Fibroblast of lung (primary cell): ENCODE measurements around the gene CLEC4F.

Source experiments
- EZH2 ChIP-seq: IDR thresholded peaks from 2 replicates; pipeline ENCODE4 v1.5.1; 2012; ENCODE audit warnings: low read length, control low read depth, mild to moderate bottlenecking; ENCODE audit errors: missing control alignments
- TF ChIP-seq, protein P1 (sequence below), 2 donors: IDR thresholded peaks in 1 of 2; conservative IDR thresholded peaks in 1 of 2; 1 replicate in 1 of 2; 2 replicates in 1 of 2; pipeline ENCODE4 v1.5.1; 2011 to 2012; ENCODE audit warnings: low read length in 2 of 2, control low read depth in 1 of 2, inconsistent platforms in 1 of 2, low read depth in 1 of 2, mild to moderate bottlenecking in 1 of 2

DNA sequence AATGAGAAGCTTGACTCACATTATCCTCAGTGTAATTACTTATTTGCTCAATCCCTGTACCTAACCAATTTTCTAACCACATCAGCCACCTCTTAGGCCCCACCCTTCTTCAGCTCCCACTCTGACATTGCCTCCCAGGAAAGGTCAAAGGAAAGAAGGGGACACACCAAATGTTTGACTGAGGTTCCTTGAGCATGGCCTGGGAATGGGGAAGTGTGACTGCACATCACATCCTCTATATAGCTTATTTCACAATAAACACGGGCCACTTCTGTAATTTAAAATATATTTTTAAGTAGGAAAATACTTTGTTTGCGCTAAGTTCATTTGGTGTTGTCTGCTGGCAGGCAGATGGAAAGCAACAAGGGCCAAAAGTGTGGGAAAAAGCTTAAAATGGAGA, 26.9 kb downstream of the CLEC4F start:
- TF ChIP-seq, protein P1, sequence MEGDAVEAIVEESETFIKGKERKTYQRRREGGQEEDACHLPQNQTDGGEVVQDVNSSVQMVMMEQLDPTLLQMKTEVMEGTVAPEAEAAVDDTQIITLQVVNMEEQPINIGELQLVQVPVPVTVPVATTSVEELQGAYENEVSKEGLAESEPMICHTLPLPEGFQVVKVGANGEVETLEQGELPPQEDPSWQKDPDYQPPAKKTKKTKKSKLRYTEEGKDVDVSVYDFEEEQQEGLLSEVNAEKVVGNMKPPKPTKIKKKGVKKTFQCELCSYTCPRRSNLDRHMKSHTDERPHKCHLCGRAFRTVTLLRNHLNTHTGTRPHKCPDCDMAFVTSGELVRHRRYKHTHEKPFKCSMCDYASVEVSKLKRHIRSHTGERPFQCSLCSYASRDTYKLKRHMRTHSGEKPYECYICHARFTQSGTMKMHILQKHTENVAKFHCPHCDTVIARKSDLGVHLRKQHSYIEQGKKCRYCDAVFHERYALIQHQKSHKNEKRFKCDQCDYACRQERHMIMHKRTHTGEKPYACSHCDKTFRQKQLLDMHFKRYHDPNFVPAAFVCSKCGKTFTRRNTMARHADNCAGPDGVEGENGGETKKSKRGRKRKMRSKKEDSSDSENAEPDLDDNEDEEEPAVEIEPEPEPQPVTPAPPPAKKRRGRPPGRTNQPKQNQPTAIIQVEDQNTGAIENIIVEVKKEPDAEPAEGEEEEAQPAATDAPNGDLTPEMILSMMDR (conservative IDR thresholded peaks at IDR 0.05 in 1 of 2, IDR thresholded peaks at IDR 0.05 in 1 of 2; ENCODE audit: low read depth in 1 of 2, low read length in 2 of 2) = no peak
- no peak for TF ChIP-seq EZH2
